BLaER1 treated with 17β-estradiol and CSF1 and Interleukin-3, amounts not matched to agents 10 nM and 100 nM (cell line): ENCODE measurements around the gene MRPL55.

ENCODE experiments used
- H3K27ac ChIP-seq, 11 experiments: shearing (Covaris generic); formaldehyde crosslinking; 2 replicates each; pipeline ENCODE4 v1.8.1; 2022
- H3K27me3 ChIP-seq, 11 experiments: shearing (Covaris generic); formaldehyde crosslinking; 2 replicates each; pipeline ENCODE4 v1.8.1; 2022
- H3K36me3 ChIP-seq, 11 experiments: shearing (Covaris generic); formaldehyde crosslinking; 2 replicates each; pipeline ENCODE4 v1.8.1; 2022
- H3K4me1 ChIP-seq, 10 experiments: shearing (Covaris generic); formaldehyde crosslinking; 2 replicates each; pipeline ENCODE4 v1.8.1; 2022
- H3K4me2 ChIP-seq, 11 experiments: shearing (Covaris generic); formaldehyde crosslinking; 2 replicates each; pipeline ENCODE4 v1.8.1; 2022
- H3K4me3 ChIP-seq, 10 experiments: shearing (Covaris generic); formaldehyde crosslinking; 2 replicates each; pipeline ENCODE4 v1.8.1; 2022
- H3K9ac ChIP-seq, 11 experiments: shearing (Covaris generic); formaldehyde crosslinking; 2 replicates each; pipeline ENCODE4 v1.8.1; 2022
- H3K9me3 ChIP-seq, 11 experiments: shearing (Covaris generic); formaldehyde crosslinking; replicated peaks in 1 of 11; 2 replicates each; pipeline ENCODE4 v1.8.1; 2022
- H4K20me1 ChIP-seq, 11 experiments: shearing (Covaris generic); formaldehyde crosslinking; 2 replicates each; pipeline ENCODE4 v1.8.1; 2022
- Cebpa-rat ChIP-seq, 11 experiments: shearing (Covaris generic); IDR thresholded peaks; 2 replicates each; pipeline ENCODE4 v1.8.1; 2022

The MRPL55 gene

DNA sequence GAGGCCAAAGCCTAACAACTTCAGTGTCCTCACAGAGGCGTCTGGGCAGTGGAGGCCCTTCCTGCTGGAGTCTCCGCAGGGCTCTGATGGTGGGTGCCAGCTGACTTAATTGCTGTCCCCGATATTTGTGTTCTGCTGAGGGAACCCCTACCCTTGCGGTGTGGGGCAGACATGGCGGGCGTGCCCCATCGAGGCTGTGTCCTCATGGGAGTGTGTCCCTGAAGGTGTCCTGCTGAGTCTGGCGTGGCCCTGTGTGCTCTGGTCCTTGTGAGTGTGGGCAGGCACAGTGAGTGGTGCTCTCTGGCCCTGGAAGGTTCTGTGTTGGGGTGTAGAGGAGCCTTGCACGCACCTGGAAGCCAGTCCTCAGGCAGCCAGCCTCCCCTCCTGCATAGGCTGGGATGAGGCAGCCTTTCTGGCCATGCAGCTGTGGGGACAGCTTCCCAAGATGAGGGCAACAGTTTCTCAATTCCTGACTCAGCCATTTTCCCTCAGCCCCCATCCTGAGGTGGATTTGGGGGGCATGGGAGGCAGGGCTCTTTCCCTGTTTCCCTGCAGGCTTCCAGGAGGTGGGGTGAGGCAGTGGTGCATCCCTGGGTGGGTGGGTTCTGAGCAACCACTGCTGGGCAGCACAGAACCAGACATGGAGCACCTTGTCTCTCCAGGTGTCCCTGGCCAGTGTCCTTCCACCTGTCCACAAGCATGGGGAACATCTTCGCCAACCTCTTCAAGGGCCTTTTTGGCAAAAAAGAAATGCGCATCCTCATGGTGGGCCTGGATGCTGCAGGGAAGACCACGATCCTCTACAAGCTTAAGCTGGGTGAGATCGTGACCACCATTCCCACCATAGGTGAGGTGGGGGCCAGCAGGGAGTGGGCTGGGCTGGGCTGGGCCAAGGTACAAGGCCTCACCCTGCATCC is 12.4 kb downstream of the MRPL55 start:
- no peak for TF ChIP-seq Cebpa-rat (IDR thresholded peaks at IDR 0.05)
- no peak overlapping the region for H3K4me2 ChIP-seq
- H3K27ac ChIP-seq: no peak overlapping the region
- peaks cover 100% of the 10 kb centered on the region in 11 experiments for H4K20me1 ChIP-seq
- peaks cover 15 to 41% (median 38%) of the 10 kb centered on the region in 11 experiments for H3K9me3 ChIP-seq
- H3K9ac ChIP-seq: peak overlapping the region in 1 of 11 experiments; percentile 5; a peak in 1 of 22 replicates
- peaks cover 10 to 37% (median 12%) of the 10 kb centered on the region in 10 experiments for H3K4me1 ChIP-seq
- H3K27me3 ChIP-seq: no peaks in the 10 kb centered on the region
- no peak overlapping the region for H3K4me3 ChIP-seq
- peaks cover 93 to 97% (median 96%) of the 10 kb centered on the region in 11 experiments for H3K36me3 ChIP-seq

DNA sequence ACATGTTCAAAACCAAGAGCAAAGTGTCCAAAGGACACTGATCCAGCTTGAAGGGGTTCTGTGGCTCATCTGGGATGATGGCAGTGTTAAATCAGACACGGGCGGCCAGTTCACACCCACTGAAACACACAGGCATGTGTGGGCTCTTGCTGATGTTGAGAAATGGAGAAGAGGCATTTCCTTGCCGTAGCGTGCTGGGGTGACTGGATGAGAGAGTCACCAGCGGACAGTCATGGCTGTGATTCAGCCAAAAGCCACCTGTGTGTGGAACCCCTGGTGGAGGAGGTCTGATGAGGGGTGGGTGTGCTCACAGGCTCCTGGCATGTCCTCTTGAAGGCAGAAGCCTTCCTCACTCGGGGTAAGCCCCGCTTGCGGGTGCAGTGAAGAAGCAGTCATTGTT is 13.2 kb downstream of the MRPL55 start:
- Histone ChIP-seq H3K9me3 (peaks cover 15 to 48% (median 45%) of the 10 kb centered on the region in 11 experiments), H3K36me3 (peaks cover 99 to 100% (median 100%) of the 10 kb centered on the region in 11 experiments), H3K27ac (no peak overlapping the region), H3K4me1 (peaks cover 3 to 35% (median 5%) of the 10 kb centered on the region in 10 experiments; a peak in 18 of 20 replicates), H3K27me3 (no peaks in the 10 kb centered on the region), H3K4me3 (no peak overlapping the region), H3K9ac (peak overlapping the region in 2 of 11 experiments; percentile 2 to 5; a peak in 3 of 22 replicates), H4K20me1 (peaks cover 100% of the 10 kb centered on the region in 11 experiments), H3K4me2 (peak overlapping the region in 1 of 11 experiments; percentile 5; a peak in 1 of 22 replicates)
- no peak for TF ChIP-seq Cebpa-rat (IDR thresholded peaks at IDR 0.05)

DNA sequence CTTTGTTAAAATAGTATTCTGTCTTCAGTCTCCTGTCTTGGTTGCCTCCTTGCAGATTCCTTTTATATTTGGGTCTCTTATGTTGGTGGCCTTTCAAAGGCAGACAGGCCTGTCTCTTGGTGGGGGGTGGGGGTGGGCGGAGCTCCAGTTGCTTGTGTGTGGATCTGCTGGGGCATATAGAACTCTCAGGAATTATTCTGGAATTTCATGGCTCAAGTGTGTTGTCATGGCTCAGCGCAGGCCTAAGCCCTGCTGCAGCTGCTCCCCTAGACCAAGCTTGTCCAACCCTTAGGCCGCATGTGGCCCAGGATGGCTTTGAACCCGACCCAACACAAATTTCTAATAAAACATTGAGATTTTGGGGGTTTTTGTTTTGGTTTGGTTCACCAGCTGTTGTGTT is 13.9 kb downstream of the MRPL55 start:
- Histone ChIP-seq H3K9ac (no peak overlapping the region), H3K9me3 (peaks cover 15 to 55% (median 53%) of the 10 kb centered on the region in 11 experiments), H3K27ac (no peak overlapping the region), H3K4me2 (peak overlapping the region in 1 of 11 experiments; percentile 5; a peak in 1 of 22 replicates), H3K36me3 (peaks cover 98 to 100% (median 100%) of the 10 kb centered on the region in 11 experiments), H3K4me1 (peaks cover 5 to 41% (median 8%) of the 10 kb centered on the region in 10 experiments), H3K4me3 (no peak overlapping the region), H3K27me3 (no peaks in the 10 kb centered on the region), H4K20me1 (peaks cover 100% of the 10 kb centered on the region in 11 experiments)
- TF ChIP-seq Cebpa-rat (IDR thresholded peaks at IDR 0.05): no peak

DNA sequence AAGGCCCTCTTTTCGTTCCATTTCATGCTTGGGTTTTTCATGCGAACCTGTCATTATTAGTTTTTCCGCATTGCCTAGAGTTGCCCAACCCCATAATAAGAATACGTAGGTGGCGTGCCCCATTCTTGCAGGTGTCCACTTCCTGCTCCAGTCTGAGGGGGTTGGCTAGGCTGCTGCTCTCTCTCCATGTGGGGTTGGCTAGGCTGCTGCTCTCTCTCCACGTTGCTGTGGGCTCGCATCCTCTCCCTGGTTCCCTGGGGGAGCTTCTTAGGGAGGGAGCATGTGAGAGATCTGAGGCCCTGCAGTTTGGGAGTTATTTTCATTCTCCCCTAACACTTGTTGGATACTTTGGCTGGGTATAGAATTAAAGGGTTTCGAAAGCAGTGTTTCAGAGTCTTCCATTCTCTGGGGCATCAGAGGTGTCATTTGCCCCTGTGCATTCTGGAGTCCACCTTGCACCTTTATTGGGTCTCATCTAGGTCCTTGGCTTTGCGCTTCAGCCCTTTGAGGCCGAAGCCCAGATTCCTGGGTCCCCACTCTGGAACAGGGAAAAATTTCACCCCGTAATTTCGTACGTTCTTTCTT is 14.6 kb downstream of the MRPL55 start:
- H3K36me3 ChIP-seq: peaks cover 98 to 100% (median 100%) of the 10 kb centered on the region in 11 experiments

DNA sequence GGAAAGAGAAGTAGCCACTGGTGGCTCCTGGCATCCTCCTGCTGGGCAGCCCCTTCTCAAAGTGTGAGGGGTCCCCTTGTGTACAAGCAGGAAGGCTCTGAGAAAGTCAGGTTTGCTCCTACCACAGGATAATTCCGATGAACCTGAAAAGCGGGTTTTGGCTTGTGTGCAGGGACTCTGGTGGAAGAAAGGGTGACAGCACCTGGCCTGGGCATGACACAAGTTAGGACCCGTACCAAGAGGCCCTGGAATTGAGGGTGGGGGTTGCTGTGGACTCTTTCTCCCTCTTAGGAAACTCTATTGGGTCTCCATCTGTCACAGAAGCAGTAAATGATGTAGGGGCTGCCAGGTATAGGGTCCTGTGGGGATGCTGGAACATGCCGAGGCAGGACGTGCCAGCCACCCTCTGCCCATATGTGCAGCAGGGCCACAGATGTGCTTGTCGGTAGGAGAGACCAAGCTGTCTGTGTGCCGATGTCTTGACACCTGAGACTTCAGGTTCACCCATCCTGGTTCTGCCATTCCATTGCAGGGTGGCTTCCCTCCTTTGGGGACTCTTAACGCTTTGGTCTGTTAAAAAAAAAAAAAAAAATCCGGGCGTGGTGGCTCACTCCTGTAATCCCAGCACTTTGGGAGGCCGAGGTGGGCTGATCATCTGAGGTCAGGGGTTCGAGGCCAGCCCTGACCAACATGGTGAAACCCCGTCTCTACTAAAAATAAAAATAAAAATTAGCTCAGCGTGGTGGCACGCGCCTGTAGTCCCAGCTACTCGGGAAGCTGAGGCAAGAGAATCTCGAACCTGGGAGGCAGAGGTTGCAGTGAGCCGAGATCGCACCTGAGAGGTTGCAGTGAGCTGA is 15.8 kb downstream of the MRPL55 start:
- Histone ChIP-seq H3K4me3 (peak overlapping the region in 5 of 10 experiments; percentile 14 to 41 (median 17); a peak in 6 of 20 replicates), H3K27ac (no peak overlapping the region), H3K27me3 (no peaks in the 10 kb centered on the region), H3K4me2 (no peak overlapping the region; a peak in 1 of 22 replicates), H3K9me3 (peaks cover 15 to 57% (median 55%) of the 10 kb centered on the region in 11 experiments), H3K36me3 (peaks cover 92 to 100% (median 99%) of the 10 kb centered on the region in 11 experiments), H3K9ac (no peak overlapping the region), H4K20me1 (peaks cover 100% of the 10 kb centered on the region in 11 experiments), H3K4me1 (peaks cover 24 to 53% (median 26%) of the 10 kb centered on the region in 10 experiments)
- TF ChIP-seq Cebpa-rat (IDR thresholded peaks at IDR 0.05): no peak

More for the DNA sequence above, 14.6 kb downstream of the MRPL55 start:
- Histone ChIP-seq H3K27me3 (no peaks in the 10 kb centered on the region), H3K27ac (no peak overlapping the region), H3K4me2 (no peak overlapping the region), H3K9me3 (peaks cover 15 to 57% (median 55%) of the 10 kb centered on the region in 11 experiments), H3K4me3 (peak overlapping the region in 6 of 10 experiments; percentile 3 to 32 (median 18); a peak in 4 of 20 replicates), H3K4me1 (peaks cover 11 to 41% (median 14%) of the 10 kb centered on the region in 10 experiments), H3K9ac (no peak overlapping the region), H4K20me1 (peaks cover 100% of the 10 kb centered on the region in 11 experiments)
- TF ChIP-seq Cebpa-rat (IDR thresholded peaks at IDR 0.05): no peak

DNA sequence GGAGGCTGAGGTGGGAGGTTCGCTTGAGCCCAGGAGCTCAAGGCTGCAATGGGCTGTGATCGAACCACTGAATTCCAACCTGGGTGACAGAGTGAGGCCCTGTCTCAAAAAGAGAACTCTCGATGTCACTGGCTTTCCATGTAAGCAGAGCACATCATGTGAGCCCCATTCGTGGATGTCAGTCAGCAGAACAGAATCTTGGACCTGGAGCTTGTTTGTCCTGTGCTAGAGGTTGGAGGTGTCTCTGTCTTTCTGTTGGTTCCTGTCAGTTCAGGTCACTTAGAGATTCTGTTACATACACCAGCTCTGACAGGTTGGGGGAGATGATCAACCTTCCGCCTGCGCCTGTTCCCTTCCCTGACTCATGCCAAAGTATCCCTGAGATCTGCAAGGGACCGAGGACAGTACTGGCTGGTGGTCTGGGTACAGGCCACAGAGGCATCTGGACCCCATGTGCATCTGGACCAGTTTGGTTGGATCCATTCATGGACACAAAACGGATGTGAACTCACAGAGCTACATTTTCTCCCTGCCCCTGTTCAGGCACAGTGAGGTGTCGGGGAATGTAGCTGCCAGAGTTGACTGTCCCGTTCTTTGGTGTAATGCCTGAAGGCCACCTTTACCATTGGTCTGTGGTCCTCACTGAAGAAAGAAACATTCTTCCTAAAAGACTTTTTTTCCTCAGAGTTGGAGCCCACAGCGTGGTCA is 16.6 kb downstream of the MRPL55 start:
- Histone ChIP-seq H3K36me3 (peaks cover 84 to 100% (median 99%) of the 10 kb centered on the region in 11 experiments), H3K27me3 (no peaks in the 10 kb centered on the region), H3K4me3 (peak overlapping the region in 3 of 10 experiments; percentile 14 to 41 (median 25); a peak in 5 of 20 replicates), H3K4me1 (peaks cover 32 to 61% (median 34%) of the 10 kb centered on the region in 10 experiments), H3K4me2 (no peak overlapping the region; a peak in 1 of 22 replicates), H4K20me1 (peaks cover 100% of the 10 kb centered on the region in 11 experiments), H3K9me3 (peaks cover 15 to 57% (median 55%) of the 10 kb centered on the region in 11 experiments), H3K9ac (no peak overlapping the region), H3K27ac (no peak overlapping the region)
- TF ChIP-seq Cebpa-rat (IDR thresholded peaks at IDR 0.05): no peak

DNA sequence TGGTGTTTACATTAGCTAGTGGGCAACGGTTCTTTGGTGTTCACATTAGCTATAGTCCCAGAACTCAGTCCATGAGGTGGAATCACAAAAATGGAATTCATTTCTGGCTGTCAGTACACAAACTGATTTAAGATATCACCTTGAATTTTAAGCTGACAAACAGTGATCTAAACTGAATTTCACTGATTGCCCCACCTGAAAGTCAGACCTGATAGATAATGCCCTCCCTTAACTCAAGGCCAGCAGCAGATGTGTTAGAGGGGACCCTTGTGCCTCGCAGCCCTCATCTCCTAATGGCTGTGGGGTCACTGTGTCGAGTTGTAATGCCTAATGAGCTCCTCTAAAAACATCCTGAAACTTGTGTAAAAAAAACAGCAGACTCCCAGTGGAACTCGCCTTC is 18.0 kb downstream of the MRPL55 start:
- H3K4me2 ChIP-seq: peak overlapping the region in 5 of 11 experiments; percentile 90 to 98 (median 97); a peak in 7 of 22 replicates

More for the DNA sequence above, 18.0 kb downstream of the MRPL55 start:
- TF ChIP-seq Cebpa-rat (IDR thresholded peaks at IDR 0.05): no peak
- H3K9ac ChIP-seq: no peak overlapping the region
- peaks cover 100% of the 10 kb centered on the region in 11 experiments for H4K20me1 ChIP-seq
- H3K27me3 ChIP-seq: no peaks in the 10 kb centered on the region
- H3K36me3 ChIP-seq: peaks cover 74 to 100% (median 97%) of the 10 kb centered on the region in 11 experiments
- H3K4me3 ChIP-seq: 0 out of 20 replicates have a peak overlapping the region, but pooled peaks of 1 of the 10 experiments have one; percentile 6
- H3K27ac ChIP-seq: no peak overlapping the region
- H3K4me1 ChIP-seq: peaks cover 46 to 75% (median 48%) of the 10 kb centered on the region in 10 experiments
- H3K9me3 ChIP-seq: peaks cover 15 to 57% (median 55%) of the 10 kb centered on the region in 11 experiments
